NCI-H2196 treated with DMSO at 0.1 percent for 48 hours (cell line): Measurements from ENCODE around the gene SNPH.
"Not testable (repeated sequence)": the region's sequence is repeated elsewhere in the genome, so short reads cannot be mapped to it uniquely, and the experiment has no call there.

Experiments
- DNase-seq: peaks from one replicate; lab custom pipeline; 2025; ENCODE audit not compliant: unreplicated experiment; lab: John Stamatoyannopoulos, UW

The SNPH gene

GRCh38 chr20:1266167-1266973 lies at the start of gene SNPH:
TSS of gene SNPH (plus strand) at chr20:1266294. CDS start at chr20:1296240, 29,946 bp downstream.
- DNase-seq: peak; percentile 24

GRCh38 chr20:1216527-1217427 lies 49.3 kb upstream of the SNPH start:
- not testable (repeated sequence) for DNase-seq

GRCh38 chr20:1222750-1223149 lies 43.3 kb upstream of the SNPH start:
- DNase-seq: not testable (repeated sequence)

- DNase-seq: no peak
These were observed 41.7 kb upstream of the SNPH start for GRCh38 chr20:1224205-1224890.

- DNase-seq: peak; percentile 63
These were observed 40.8 kb upstream of the SNPH start for GRCh38 chr20:1225263-1225782.

GRCh38 chr20:1225783-1226654 lies 40.1 kb upstream of the SNPH start, which contains the start of gene RAD21L1:
TSS of gene RAD21L1 (plus strand) at chr20:1226044. CDS start at chr20:1228454, 2,410 bp downstream.
- peak; percentile 63 for DNase-seq

- no peak for DNase-seq
These were observed 36.6 kb upstream of the SNPH start for GRCh38 chr20:1229541-1229940.

- DNase-seq: no peak
These were observed 33.6 kb upstream of the SNPH start for GRCh38 chr20:1232286-1233111.

- no peak for DNase-seq
These were observed 25.5 kb upstream of the SNPH start for GRCh38 chr20:1240549-1240948.

GRCh38 chr20:1241456-1241855 lies 24.6 kb upstream of the SNPH start:
- no peak for DNase-seq

- no peak for DNase-seq
These were observed 24.0 kb upstream of the SNPH start for GRCh38 chr20:1242099-1242498.

- DNase-seq: no peak
These were observed 23.6 kb upstream of the SNPH start for GRCh38 chr20:1242530-1242929.

- DNase-seq: no peak
These were observed 20.5 kb upstream of the SNPH start for GRCh38 chr20:1245578-1245977.

- no peak for DNase-seq
These were observed 18.4 kb upstream of the SNPH start for GRCh38 chr20:1247689-1248088.

- not testable (repeated sequence) for DNase-seq
These were observed 15.8 kb upstream of the SNPH start for GRCh38 chr20:1250282-1250681.

GRCh38 chr20:1252416-1252815 lies 13.7 kb upstream of the SNPH start:
- no peak for DNase-seq

GRCh38 chr20:1254254-1254653 lies 11.8 kb upstream of the SNPH start:
- no peak for DNase-seq

GRCh38 chr20:1255675-1256074 lies 10.4 kb upstream of the SNPH start:
- no peak for DNase-seq

GRCh38 chr20:1263853-1264252 lies 2.2 kb upstream of the SNPH start:
- no peak for DNase-seq
